ES-I3 (cell line): Measurements from ENCODE around the gene CAMKK2.
"Not testable (repeated sequence)": the region's sequence is repeated elsewhere in the genome, so short reads cannot be mapped to it uniquely, and the experiment has no call there.

Experiments used
- H3K36me3 ChIP-seq: 2 replicates; pipeline ENCODE4 v1.6.1; 2013; ENCODE audit warnings: mild to moderate bottlenecking, low read length, control low read depth, moderate library complexity; ENCODE audit not compliant: insufficient read depth
- H3K4me1 ChIP-seq: 2 replicates; pipeline ENCODE4 v1.6.1; 2013; ENCODE audit warnings: mild to moderate bottlenecking, control low read depth, low read length; ENCODE audit not compliant: insufficient read depth
- H3K9ac ChIP-seq: 2 replicates; pipeline ENCODE4 v1.6.1; 2013; ENCODE audit warnings: low read depth, mild to moderate bottlenecking, low read length, moderate library complexity
- H3K9me3 ChIP-seq: 2 replicates; pipeline ENCODE4 v1.6.1; 2013; ENCODE audit warnings: mild to moderate bottlenecking, low read length, moderate library complexity; ENCODE audit not compliant: control insufficient read depth, insufficient read depth

Gene CAMKK2

GRCh38 chr12:121208571-121208970 lies 87.9 kb downstream of the CAMKK2 start:
- not testable (repeated sequence) for H3K9ac ChIP-seq, H3K9me3 ChIP-seq, H3K4me1 ChIP-seq, H3K36me3 ChIP-seq

GRCh38 chr12:121205491-121205890 lies 91.0 kb downstream of the CAMKK2 start:
- no peaks in the 10 kb centered on the region for H3K36me3 ChIP-seq
- no peak overlapping the region for H3K9ac ChIP-seq
- H3K4me1 ChIP-seq: no peaks in the 10 kb centered on the region
- H3K9me3 ChIP-seq: no peaks in the 10 kb centered on the region

- H3K9ac ChIP-seq: no peak overlapping the region
Observed at GRCh38 chr12:121203482-121203881, 93.0 kb downstream of the CAMKK2 start.

GRCh38 chr12:121202407-121203355 lies 93.8 kb downstream of the CAMKK2 start:
- Histone ChIP-seq H3K4me1 (no peaks in the 10 kb centered on the region), H3K9me3 (no peaks in the 10 kb centered on the region), H3K9ac (no peak overlapping the region), H3K36me3 (no peaks in the 10 kb centered on the region)

More at GRCh38 chr12:121203482-121203881, 93.0 kb downstream of the CAMKK2 start:
- Histone ChIP-seq H3K36me3 (no peaks in the 10 kb centered on the region), H3K9me3 (no peaks in the 10 kb centered on the region), H3K4me1 (no peaks in the 10 kb centered on the region)

GRCh38 chr12:121201140-121201539 lies 95.4 kb downstream of the CAMKK2 start:
- H3K4me1 ChIP-seq, H3K9ac ChIP-seq, H3K9me3 ChIP-seq, H3K36me3 ChIP-seq: not testable (repeated sequence)

- Histone ChIP-seq H3K36me3 (no peaks in the 10 kb centered on the region), H3K4me1 (no peaks in the 10 kb centered on the region)
Observed at GRCh38 chr12:121198949-121199348, 97.6 kb downstream of the CAMKK2 start.

GRCh38 chr12:121196902-121197301 lies 99.6 kb downstream of the CAMKK2 start:
- H3K4me1 ChIP-seq: no peaks in the 10 kb centered on the region
- H3K36me3 ChIP-seq: no peaks in the 10 kb centered on the region
- H3K9ac ChIP-seq: no peak overlapping the region
- H3K9me3 ChIP-seq: no peaks in the 10 kb centered on the region

More at GRCh38 chr12:121198949-121199348, 97.6 kb downstream of the CAMKK2 start:
- H3K9me3 ChIP-seq: no peaks in the 10 kb centered on the region
- no peak overlapping the region for H3K9ac ChIP-seq

GRCh38 chr12:121191151-121191550 lies 105.4 kb downstream of the CAMKK2 start:
- H3K4me1 ChIP-seq: no peaks in the 10 kb centered on the region
- H3K36me3 ChIP-seq: no peaks in the 10 kb centered on the region
- H3K9me3 ChIP-seq: no peaks in the 10 kb centered on the region
- H3K9ac ChIP-seq: no peak overlapping the region

- Histone ChIP-seq H3K9ac (no peak overlapping the region), H3K4me1 (no peaks in the 10 kb centered on the region), H3K9me3 (no peaks in the 10 kb centered on the region), H3K36me3 (no peaks in the 10 kb centered on the region)
Observed at GRCh38 chr12:121190523-121191031, 105.9 kb downstream of the CAMKK2 start.

- Histone ChIP-seq H3K9ac (no peak overlapping the region), H3K4me1 (no peaks in the 10 kb centered on the region), H3K9me3 (no peaks in the 10 kb centered on the region), H3K36me3 (no peaks in the 10 kb centered on the region)
Observed at GRCh38 chr12:121189619-121190155, 106.8 kb downstream of the CAMKK2 start.

- H3K9ac ChIP-seq: no peak overlapping the region
- no peaks in the 10 kb centered on the region for H3K36me3 ChIP-seq
- H3K9me3 ChIP-seq: no peaks in the 10 kb centered on the region
- 0 out of 2 replicates have a peak, but pooled peaks cover 1% of the 10 kb centered on the region for H3K4me1 ChIP-seq
Observed at GRCh38 chr12:121189131-121189530, 107.4 kb downstream of the CAMKK2 start.

GRCh38 chr12:121188227-121188626 lies 108.3 kb downstream of the CAMKK2 start:
- H3K4me1 ChIP-seq: 0 out of 2 replicates have a peak, but pooled peaks cover 3% of the 10 kb centered on the region

More at GRCh38 chr12:121188227-121188626, 108.3 kb downstream of the CAMKK2 start:
- no peaks in the 10 kb centered on the region for H3K36me3 ChIP-seq
- H3K9me3 ChIP-seq: no peaks in the 10 kb centered on the region
- H3K9ac ChIP-seq: no peak overlapping the region
